RWPE2 (cell line): ENCODE results near the gene DDN.

ENCODE experiments used
- ATAC-seq: fragments of 200-7000 bp; cut with Tn5 transposase; 3 replicates; pipeline ENCODE4 v1.9.1; 2021; ENCODE audit warnings: low read depth
- DNase-seq: peaks from one replicate; pipeline ENCODE4 v3.0.0-alpha.2; 2020; ENCODE audit warnings: low spot score
- H3K27ac ChIP-seq: fragments of 450-650 bp; 2 replicates; pipeline ENCODE4 v1.5.1; 2017; ENCODE audit warnings: mild to moderate bottlenecking; ENCODE audit not compliant: poor library complexity, severe bottlenecking
- H3K27me3 ChIP-seq: fragments of 250-450 bp; sonication (Bioruptor Pico); 2 replicates; pipeline ENCODE4 v1.5.1; 2021; ENCODE audit warnings: mild to moderate bottlenecking, moderate library complexity; ENCODE audit not compliant: insufficient read depth, poor library complexity, severe bottlenecking
- H3K36me3 ChIP-seq: fragments of 250-450 bp; sonication (Bioruptor Pico); 2 replicates; pipeline ENCODE4 v1.5.1; 2020; ENCODE audit warnings: low read depth, mild to moderate bottlenecking, moderate library complexity
- H3K4me1 ChIP-seq: fragments of 250-450 bp; sonication (Bioruptor Pico); 2 replicates; pipeline ENCODE4 v1.5.1; 2021; ENCODE audit warnings: mild to moderate bottlenecking, moderate library complexity; ENCODE audit not compliant: insufficient read depth, poor library complexity, severe bottlenecking
- H3K4me3 ChIP-seq: fragments of 250-450 bp; sonication (Bioruptor Pico); 2 replicates; pipeline ENCODE4 v1.5.1; 2021; ENCODE audit warnings: mild to moderate bottlenecking, moderate library complexity; ENCODE audit not compliant: severe bottlenecking
- H3K9me3 ChIP-seq: fragments of 250-450 bp; sonication (Bioruptor Pico); 2 replicates; pipeline ENCODE4 v1.5.1; 2021; ENCODE audit warnings: mild to moderate bottlenecking, moderate library complexity; ENCODE audit not compliant: severe bottlenecking
- CTCF ChIP-seq: fragments of 450-650 bp; IDR thresholded peaks from one replicate; pipeline ENCODE4 v1.5.1; 2017; ENCODE audit warnings: mild to moderate bottlenecking, moderate library complexity; ENCODE audit not compliant: poor library complexity, severe bottlenecking

DDN gene

DNA sequence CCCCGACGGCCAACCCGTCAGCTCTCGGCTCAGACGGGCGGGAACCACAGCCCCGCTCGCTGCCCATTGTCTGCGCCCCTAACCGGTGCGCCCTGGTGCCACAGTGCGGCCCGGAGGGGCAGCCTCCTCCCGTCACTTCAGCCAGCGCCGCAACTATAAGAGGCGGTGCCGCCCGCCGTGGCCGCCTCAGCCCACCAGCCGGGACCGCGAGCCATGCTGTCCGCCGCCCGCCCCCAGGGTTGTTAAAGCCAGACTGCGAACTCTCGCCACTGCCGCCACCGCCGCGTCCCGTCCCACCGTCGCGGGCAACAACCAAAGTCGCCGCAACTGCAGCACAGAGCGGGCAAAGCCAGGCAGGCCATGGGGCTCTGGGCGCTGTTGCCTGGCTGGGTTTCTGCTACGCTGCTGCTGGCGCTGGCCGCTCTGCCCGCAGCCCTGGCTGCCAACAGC, 20.9 kb downstream of the DDN start, which contains the start of gene WNT1:
Gene WNT1, plus strand, starts transcription at position 32 of the 450 bp plus-strand sequence. Its CDS starts 329 bp downstream, at position 361.
- H3K36me3 ChIP-seq = no peaks in the 10 kb centered on the region
- H3K27ac ChIP-seq = no peak within 1 kb of the TSS
- H3K27me3 ChIP-seq = peaks cover 69% of the 10 kb centered on the region
- no peaks in the 10 kb centered on the region for H3K9me3 ChIP-seq
- peak; percentile 47 for TF ChIP-seq CTCF
- H3K4me1 ChIP-seq = no peaks in the 10 kb centered on the region
- ATAC-seq = peak; percentile 37; the same call in 2 of the 3 replicates
- H3K4me3 ChIP-seq = no peak within 1 kb of the TSS
- DNase-seq = no peak

DNA sequence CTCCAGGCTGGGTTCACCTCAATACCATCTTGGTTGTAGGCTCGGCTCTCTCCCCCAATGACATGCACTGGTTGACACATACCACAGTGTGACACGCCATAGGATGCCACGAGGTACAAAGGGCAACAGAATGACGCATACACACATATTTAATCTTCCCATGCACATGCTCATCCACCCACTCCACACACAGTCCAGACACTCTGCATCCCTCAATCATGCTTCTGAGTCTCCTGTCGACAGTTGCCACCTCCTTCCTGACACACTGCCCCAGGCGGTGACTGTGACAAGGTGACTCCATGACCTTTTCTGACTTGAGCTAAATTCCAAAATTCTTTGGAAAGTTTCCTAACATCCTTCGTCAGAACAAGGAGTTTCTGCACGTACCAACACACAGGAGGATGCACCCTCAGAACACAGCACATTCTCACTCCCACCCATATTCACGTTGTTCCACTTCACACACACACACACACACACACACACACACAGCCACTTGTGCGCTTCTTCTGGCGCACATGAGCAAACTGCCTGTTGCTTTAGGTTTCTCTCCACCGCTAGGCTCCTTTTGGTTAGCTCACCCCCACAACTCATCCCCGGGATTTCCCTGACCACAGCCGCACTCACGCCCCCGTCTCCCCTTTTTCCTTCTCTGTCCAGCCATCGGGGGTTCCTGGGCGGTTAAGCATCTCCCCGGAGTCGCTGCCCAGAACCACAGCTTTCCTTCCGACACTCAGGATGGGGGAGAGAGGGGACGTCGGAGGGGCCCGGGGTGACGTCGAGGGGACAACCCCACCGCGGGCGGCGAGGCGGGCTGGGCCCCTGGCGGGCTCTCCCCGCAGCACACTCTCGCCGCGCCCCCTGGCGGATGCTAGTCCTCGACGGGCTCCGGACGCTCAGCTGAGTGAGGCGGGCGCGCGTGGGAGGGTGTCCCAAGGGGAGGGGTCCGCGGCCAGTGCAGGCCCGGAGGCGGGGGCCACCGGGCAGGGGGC, 21.6 kb downstream of the DDN start:
- no peak for DNase-seq
- Histone ChIP-seq H3K4me3 (no peak overlapping the region), H3K4me1 (no peaks in the 10 kb centered on the region), H3K27ac (no peak overlapping the region), H3K27me3 (peaks cover 73% of the 10 kb centered on the region), H3K9me3 (no peaks in the 10 kb centered on the region), H3K36me3 (no peaks in the 10 kb centered on the region)
- TF ChIP-seq CTCF = peak; percentile 62
- peak; percentile 40; the same call in 2 of the 3 replicates for ATAC-seq

- ATAC-seq (no peak), DNase-seq (no peak)
- Histone ChIP-seq H3K4me1 (no peaks in the 10 kb centered on the region), H3K36me3 (no peaks in the 10 kb centered on the region), H3K9me3 (no peaks in the 10 kb centered on the region), H3K27ac (no peak overlapping the region), H3K4me3 (no peak overlapping the region), H3K27me3 (peaks cover 65% of the 10 kb centered on the region)
- no peak for TF ChIP-seq CTCF
These were observed 25.1 kb downstream of the DDN start for GRCh38 chr12:48973941-48974673.

DNA sequence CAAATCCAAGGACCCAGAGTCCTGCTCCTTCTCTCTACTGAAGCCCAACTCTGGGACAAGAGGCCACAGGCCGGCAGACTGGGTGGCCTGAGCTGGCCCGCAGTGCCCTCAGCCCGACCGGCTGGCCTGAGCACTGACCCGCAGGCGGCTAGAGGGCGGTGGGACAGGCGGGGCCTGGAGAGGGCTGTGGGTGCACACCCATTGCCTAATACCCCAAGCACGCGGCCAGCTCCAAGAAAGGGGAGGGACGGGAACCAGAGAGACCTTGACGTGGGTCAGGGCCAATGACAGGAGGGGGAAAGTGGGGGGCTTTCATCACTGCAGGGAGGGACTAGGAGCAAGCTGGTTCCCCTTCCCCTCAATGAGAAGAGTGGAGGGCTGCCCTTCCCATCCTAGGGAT, 25.6 kb downstream of the DDN start:
- no peak for ATAC-seq
- TF ChIP-seq CTCF = no peak
- no peak overlapping the region for H3K27ac ChIP-seq
- H3K9me3 ChIP-seq = no peaks in the 10 kb centered on the region
- peaks cover 59% of the 10 kb centered on the region for H3K27me3 ChIP-seq
- no peak overlapping the region for H3K4me3 ChIP-seq
- H3K36me3 ChIP-seq = no peaks in the 10 kb centered on the region
- no peaks in the 10 kb centered on the region for H3K4me1 ChIP-seq
- no peak for DNase-seq
